ENCODE data around the gene ACOX2.

Gene ACOX2

DNA sequence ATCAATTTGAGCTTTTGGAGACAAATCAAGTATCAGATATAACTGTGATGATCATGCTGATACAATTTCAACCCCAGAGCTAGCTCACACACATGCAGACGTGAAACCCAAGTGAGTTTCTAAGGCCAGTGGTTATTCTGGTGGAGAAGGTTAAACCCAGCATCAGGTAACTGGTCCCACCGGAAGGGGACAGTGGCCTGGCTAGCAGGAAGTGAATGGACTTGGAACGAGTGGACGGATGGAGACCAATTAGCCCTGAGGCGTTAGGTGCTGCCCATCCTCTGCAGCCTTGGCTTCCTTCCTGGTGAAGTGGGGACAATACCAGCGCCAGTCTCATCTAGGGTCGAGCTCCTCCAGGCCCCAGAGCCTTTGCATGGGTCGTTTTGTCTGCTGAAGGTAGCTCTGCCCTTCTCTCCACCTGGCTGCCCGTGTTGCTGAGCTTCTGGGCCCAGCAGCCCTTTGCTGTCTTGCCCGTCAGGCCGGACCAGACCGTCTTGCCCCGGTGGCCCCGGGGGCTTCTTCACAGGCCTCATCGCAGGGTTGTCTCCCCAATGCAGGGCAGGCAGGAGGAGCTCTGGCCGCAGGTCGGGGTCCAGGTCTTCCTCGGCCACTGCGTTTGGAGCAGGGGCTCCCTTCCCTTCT lies 46.0 kb downstream of the ACOX2 start:
- Histone ChIP-seq H3K4me3 (ENCODE audit: low read length, poor library complexity, severe bottlenecking) (peak overlapping the region; percentile 60), H4K20me1 (ENCODE audit: insufficient read depth, low read length, poor library complexity, severe bottlenecking) (peaks cover 35% of the 10 kb centered on the region), H3K9me2 (replicated peaks; ENCODE audit: low read depth, low read length) (no peaks in the 10 kb centered on the region), H3K36me3 (ENCODE audit: insufficient read depth, low read length) (no peaks in the 10 kb centered on the region), H3K4me1 (ENCODE audit: insufficient read depth, low read length, poor library complexity, severe bottlenecking) (peaks cover 29% of the 10 kb centered on the region), H3K9ac (ENCODE audit: low read depth, low read length, poor library complexity, severe bottlenecking) (no peak overlapping the region), H3K79me2 (ENCODE audit: insufficient read depth, low read length) (peaks cover 37% of the 10 kb centered on the region), H2AFZ (ENCODE audit: low read length) (peak overlapping the region; percentile 52), H3K27me3 (ENCODE audit: insufficient read depth, low read length, poor library complexity, severe bottlenecking) (no peaks in the 10 kb centered on the region), H3K9me3 (ENCODE audit: insufficient read depth, low read depth, low read length) (no peaks in the 10 kb centered on the region), H3K4me2 (ENCODE audit: low read depth, low read length, poor library complexity, severe bottlenecking) (peak overlapping the region; percentile 41), H3F3A (ENCODE audit: low read depth) (no peaks in the 10 kb centered on the region)
- no peak for TF ChIP-seq CTCF (conservative IDR thresholded peaks at IDR 0.05; ENCODE audit: low read length)
- TF ChIP-seq EZH2phosphoT487 (IDR thresholded peaks at IDR 0.05; ENCODE audit: borderline replicate concordance): no peak

DNA sequence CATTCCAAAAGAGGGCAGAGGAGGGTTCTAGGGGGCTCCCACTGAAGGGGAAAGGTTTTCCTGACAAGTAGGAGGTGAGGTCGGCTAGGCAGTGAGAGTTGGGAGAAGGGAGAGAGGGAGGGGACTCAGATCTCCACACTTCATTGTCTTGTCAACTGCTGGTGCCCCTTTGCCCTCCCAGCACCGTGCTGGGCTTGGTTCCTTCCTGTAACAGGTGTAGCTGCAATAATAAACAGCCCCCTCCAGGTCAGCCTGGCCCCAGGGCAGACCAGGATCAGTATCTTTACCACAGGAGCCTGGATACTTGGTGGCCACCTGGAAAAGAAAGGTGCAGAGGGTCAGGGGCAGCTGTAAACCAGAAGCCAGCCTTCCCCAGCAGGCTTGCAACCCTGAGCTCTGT lies 48.0 kb downstream of the ACOX2 start:
- Histone ChIP-seq H3F3A (ENCODE audit: low read depth) (no peaks in the 10 kb centered on the region), H3K9me2 (replicated peaks; ENCODE audit: low read depth, low read length) (no peaks in the 10 kb centered on the region), H3K36me3 (ENCODE audit: insufficient read depth, low read length) (no peaks in the 10 kb centered on the region), H4K20me1 (ENCODE audit: insufficient read depth, low read length, poor library complexity, severe bottlenecking) (peaks cover 16% of the 10 kb centered on the region), H3K9me3 (ENCODE audit: insufficient read depth, low read depth, low read length) (no peaks in the 10 kb centered on the region), H3K4me1 (ENCODE audit: insufficient read depth, low read length, poor library complexity, severe bottlenecking) (peaks cover 23% of the 10 kb centered on the region), H2AFZ (ENCODE audit: low read length) (no peak overlapping the region), H3K4me3 (ENCODE audit: low read length, poor library complexity, severe bottlenecking) (no peak overlapping the region), H3K4me2 (ENCODE audit: low read depth, low read length, poor library complexity, severe bottlenecking) (no peak overlapping the region), H3K79me2 (ENCODE audit: insufficient read depth, low read length) (peaks cover 17% of the 10 kb centered on the region), H3K27me3 (ENCODE audit: insufficient read depth, low read length, poor library complexity, severe bottlenecking) (no peaks in the 10 kb centered on the region), H3K9ac (ENCODE audit: low read depth, low read length, poor library complexity, severe bottlenecking) (no peak overlapping the region)
- no peak for TF ChIP-seq CTCF (conservative IDR thresholded peaks at IDR 0.05; ENCODE audit: low read length)
- TF ChIP-seq EZH2phosphoT487 (IDR thresholded peaks at IDR 0.05; ENCODE audit: borderline replicate concordance): no peak

DNA sequence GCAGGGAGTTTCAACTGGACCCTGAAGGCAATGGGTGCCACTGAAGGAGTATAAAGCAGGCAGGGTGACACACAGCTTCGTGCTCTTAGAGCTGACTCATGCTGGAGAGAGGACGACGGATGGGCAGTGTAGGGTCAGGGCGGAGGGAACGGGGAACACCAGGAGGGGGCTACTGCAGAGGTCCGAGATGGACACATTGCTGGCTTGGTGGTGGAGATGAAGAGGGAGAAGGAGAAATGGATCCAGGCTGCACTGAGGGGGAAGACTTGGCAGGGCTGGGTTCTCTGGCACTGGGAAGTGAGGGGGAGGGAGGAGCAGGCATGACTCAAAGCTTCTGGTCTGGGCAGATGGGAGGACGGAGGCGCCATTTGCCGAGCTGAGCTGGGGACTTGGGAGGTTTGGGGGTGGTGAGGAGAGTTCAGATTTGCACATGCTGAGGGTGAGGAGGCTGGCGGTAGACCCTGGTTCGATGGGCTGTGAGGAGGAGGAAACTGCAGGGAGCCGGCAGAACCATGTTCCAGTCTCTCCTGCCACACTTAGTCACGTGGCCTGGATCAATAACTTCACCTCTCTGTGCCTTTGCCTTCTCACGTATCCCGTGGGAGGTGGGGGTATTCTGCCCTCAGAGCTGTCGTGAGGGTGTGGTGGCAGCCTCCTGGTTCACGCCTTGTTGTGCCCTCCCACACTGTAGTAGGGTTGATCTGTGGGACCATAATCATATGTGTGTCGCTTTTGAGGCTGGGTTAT lies 49.7 kb downstream of the ACOX2 start:
- no peak overlapping the region for H3K4me2 ChIP-seq (ENCODE audit: low read depth, low read length, poor library complexity, severe bottlenecking)
- H3K27me3 ChIP-seq (ENCODE audit: insufficient read depth, low read length, poor library complexity, severe bottlenecking): no peaks in the 10 kb centered on the region
- H3K9me3 ChIP-seq (ENCODE audit: insufficient read depth, low read depth, low read length): no peaks in the 10 kb centered on the region
- H3K79me2 ChIP-seq (ENCODE audit: insufficient read depth, low read length): peaks cover under 1% of the 10 kb centered on the region
- H2AFZ ChIP-seq (ENCODE audit: low read length): no peak overlapping the region
- peaks cover 14% of the 10 kb centered on the region for H3K4me1 ChIP-seq (ENCODE audit: insufficient read depth, low read length, poor library complexity, severe bottlenecking)
- no peaks in the 10 kb centered on the region for H3K9me2 ChIP-seq (replicated peaks; ENCODE audit: low read depth, low read length)
- H3F3A ChIP-seq (ENCODE audit: low read depth): no peaks in the 10 kb centered on the region
- no peaks in the 10 kb centered on the region for H4K20me1 ChIP-seq (ENCODE audit: insufficient read depth, low read length, poor library complexity, severe bottlenecking)
- H3K4me3 ChIP-seq (ENCODE audit: low read length, poor library complexity, severe bottlenecking): no peak overlapping the region
- TF ChIP-seq EZH2phosphoT487 (IDR thresholded peaks at IDR 0.05; ENCODE audit: borderline replicate concordance): no peak
- TF ChIP-seq CTCF (conservative IDR thresholded peaks at IDR 0.05; ENCODE audit: low read length): no peak
- H3K36me3 ChIP-seq (ENCODE audit: insufficient read depth, low read length): no peaks in the 10 kb centered on the region
- H3K9ac ChIP-seq (ENCODE audit: low read depth, low read length, poor library complexity, severe bottlenecking): no peak overlapping the region
